HG03103 (cell line): Measurements from ENCODE around the gene TIAM2.

ENCODE experiments used
- ATAC-seq: cut with Tn5 transposase; IDR thresholded peaks from one replicate; pipeline ENCODE4 v1.9.1; 2021; ENCODE audit warnings: low read depth; ENCODE audit not compliant: unreplicated experiment

The TIAM2 gene

GRCh38 chr6:155272353-155273232, 277.5 kb downstream of the TIAM2 start:
- no peak for ATAC-seq

- no peak for ATAC-seq
Measured at GRCh38 chr6:155273431-155273830, 278.3 kb downstream of the TIAM2 start.

- no peak for ATAC-seq
Measured at GRCh38 chr6:155274106-155274505, 279.0 kb downstream of the TIAM2 start.

- ATAC-seq = no peak
Measured at GRCh38 chr6:155274533-155274932, 279.4 kb downstream of the TIAM2 start.

- no peak for ATAC-seq
Measured at GRCh38 chr6:155275808-155276480, 280.8 kb downstream of the TIAM2 start.

- no peak for ATAC-seq
Measured at GRCh38 chr6:155276638-155277037, 281.5 kb downstream of the TIAM2 start.

- no peak for ATAC-seq
Measured at GRCh38 chr6:155278319-155279049, 283.4 kb downstream of the TIAM2 start.

- no peak for ATAC-seq
Measured at GRCh38 chr6:155284775-155285174, 289.7 kb downstream of the TIAM2 start.

GRCh38 chr6:155287762-155288161, 292.6 kb downstream of the TIAM2 start:
- no peak for ATAC-seq

- no peak for ATAC-seq
Measured at GRCh38 chr6:155290491-155290890, 295.4 kb downstream of the TIAM2 start.

- no peak for ATAC-seq
Measured at GRCh38 chr6:155291291-155291690, 296.2 kb downstream of the TIAM2 start.

GRCh38 chr6:155292711-155293110, 297.6 kb downstream of the TIAM2 start:
- no peak for ATAC-seq

- no peak for ATAC-seq
Measured at GRCh38 chr6:155297669-155298068, 302.6 kb downstream of the TIAM2 start.

- no peak for ATAC-seq
Measured at GRCh38 chr6:155301867-155302266, 306.8 kb downstream of the TIAM2 start.

GRCh38 chr6:155303361-155303870, 308.3 kb downstream of the TIAM2 start:
- ATAC-seq = no peak

- ATAC-seq = no peak
Measured at GRCh38 chr6:155306958-155307357, 311.8 kb downstream of the TIAM2 start.
